DMS 273 (cell line): Measurements from ENCODE around the gene PGK2.
A peak's percentile ranks its signal among the peaks of the same experiment; 100 is the strongest.
"Not testable (repeated sequence)": the region's sequence is repeated elsewhere in the genome, so short reads cannot be mapped to it uniquely, and the experiment has no call there.

Source experiments
- DNase-seq: peaks from one replicate; lab custom pipeline; 2025; ENCODE audit not compliant: unreplicated experiment; lab: John Stamatoyannopoulos, UW

Gene PGK2

DNA sequence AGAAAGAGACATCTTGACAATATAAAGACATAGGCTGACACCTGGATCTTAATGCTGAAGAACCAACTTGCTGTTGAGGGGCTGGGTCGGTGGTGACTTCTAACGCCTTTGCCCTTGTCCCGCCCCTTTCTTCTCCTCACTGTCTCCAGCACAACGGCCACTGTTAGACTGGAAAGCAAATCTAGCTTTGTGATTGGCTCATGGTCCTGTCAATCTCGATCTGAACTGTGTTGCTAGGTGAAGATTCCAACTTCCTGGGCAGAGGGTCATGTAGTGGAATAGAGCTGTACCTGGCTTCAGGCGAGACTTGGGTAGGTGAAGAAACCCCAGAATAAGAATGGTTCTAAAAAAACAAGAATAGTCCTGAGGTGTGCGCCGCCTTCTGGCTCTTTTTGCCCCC lies at the start of gene PGK2:
PGK2 (minus strand) TSS at position 110 of the 400 bp plus-strand sequence; CDS start at position 12, 98 bp downstream.
- DNase-seq: peak; percentile 56

DNA sequence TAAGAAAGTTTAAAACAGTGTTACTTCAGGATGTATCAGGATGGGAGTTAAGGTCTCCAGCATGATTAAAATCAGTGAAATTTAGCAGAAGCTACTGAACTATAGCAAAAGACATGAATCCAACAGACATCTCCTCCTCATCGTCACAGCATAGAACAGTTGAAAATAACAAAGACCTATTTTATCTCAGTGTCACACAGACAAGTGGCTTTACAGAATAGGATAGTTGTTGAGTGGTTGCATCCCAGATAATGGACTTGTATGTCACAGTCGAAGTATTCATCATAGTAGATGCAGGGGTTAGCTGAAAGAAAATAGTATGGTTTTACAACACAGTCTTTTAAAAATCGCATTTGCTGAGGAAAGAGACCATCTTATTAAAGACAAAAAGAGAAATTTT lies 48.1 kb upstream of the PGK2 start:
- no peak for DNase-seq

DNA sequence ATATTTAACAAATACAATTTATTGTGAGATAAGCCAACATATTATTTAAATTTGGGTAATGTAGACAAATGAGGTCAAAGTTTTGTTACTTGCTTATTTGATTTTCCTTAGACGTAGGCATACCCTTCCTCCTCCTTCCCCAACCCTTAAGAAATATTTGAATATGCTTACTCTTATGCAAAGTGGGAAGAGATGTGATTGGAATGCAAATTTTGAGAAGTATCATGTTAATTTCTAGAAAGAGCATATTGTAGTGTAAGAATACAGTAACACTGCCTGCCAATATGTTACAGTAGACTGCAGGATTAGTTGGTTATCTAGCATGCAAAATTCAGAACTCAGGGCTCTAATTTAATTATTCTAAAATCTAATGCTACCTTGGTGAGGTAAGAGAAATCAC lies 46.3 kb upstream of the PGK2 start:
- no peak for DNase-seq

DNA sequence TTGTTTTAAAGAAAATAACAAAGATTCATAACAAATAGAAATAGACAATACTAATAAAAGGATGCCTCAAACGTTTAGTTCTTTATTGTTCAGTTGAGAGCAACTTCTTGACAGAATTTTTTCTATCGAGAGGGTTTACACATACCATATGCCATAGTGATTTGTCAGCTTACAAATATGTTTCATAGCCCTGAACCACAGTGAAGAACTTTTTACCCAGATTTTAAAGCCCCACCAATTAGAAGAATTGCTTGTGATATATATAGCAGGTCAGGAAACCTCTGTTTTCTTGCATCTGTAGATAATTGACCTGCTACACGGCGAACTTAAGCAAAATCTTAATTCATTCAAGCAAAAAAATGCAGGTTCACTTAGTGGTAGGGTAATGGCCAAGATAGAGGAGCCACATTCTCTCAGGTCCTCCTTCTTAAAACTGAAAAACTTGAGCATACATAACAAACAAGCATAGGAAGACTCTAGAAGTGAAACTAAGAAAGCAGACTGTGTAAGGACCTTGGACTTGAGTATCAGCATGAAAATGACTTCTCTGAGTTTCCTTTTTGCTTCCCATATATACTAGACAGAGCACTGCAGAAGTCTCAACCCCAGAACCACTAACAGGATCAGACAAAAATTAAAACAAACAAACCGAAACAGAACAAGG lies 39.8 kb upstream of the PGK2 start:
- DNase-seq: no peak

DNA sequence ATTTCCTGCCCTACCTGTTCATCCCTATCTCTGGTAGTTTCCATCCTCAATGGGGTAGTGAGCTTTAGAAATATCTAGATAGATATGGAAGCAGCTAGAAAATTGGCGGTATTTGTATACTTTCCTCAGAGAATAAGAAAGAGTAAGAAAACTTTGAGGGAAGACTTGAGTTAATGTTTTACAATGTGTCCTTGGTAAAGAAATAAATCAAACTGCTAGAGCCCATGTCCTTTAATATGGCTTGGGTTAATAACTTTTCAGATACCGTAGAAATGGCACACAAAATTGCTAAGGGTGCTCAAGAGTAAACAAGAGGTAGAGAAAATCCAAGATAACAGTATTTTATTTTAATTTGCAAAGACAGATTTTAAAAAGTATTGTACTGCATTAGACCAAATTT lies 28.1 kb upstream of the PGK2 start:
- no peak for DNase-seq

DNA sequence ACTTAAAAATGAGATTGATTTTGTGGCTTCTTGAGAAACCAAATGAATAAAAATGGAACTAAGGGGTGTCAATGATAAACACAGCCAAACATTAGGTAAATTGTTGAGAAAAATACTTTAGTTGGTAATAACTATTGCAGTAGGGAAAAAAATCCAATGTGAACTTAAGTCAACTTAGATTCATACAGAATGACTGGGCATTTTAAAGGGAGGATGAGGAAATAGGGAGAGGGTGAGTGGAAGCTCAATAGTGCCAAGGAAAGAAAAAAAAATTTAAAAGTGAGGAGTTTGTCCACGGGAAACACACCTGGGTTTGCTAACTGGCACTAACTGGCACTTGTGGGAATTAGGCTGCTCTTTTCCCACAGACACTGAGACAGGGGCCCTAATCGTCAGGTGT lies 26.2 kb upstream of the PGK2 start:
- no peak for DNase-seq

DNA sequence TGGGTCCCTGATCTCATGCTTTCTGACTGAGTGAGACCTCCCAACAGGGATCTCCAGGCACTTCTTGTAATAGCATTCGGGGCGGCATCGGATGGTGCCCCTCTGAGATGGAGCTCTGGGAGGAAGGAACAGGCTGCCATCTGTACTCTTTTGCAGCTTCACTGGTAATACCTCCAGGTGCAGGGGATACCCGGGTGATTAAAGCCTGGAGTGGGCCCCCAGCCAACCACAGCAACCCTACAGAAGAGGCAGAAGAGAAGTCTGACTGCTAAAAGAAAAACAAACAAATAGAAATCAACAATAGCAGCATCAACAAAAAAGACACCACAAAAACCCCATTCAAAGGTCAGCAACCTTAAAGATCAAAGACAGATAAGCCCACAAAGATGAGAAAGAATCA lies 19.1 kb upstream of the PGK2 start:
- no peak for DNase-seq

DNA sequence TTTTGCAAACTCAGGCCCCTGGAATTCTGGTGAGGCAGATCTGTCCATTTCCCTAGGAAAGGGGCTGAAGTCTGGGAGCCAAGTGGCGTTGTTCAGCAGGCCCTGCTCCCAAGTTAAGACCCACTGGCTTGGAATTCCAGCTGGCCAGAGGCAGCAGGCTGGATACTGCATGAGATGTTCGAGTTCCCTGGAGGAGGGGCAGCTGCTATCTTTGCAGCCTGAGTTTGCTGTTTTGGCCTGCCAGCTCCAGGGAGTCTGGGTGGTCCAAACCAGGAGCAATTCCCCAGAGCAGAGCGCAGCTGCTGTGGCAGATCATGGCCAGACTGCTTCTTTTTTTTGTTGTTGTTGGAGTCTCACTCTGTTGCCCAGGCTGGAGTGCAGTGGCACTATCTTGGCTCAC lies 18.2 kb upstream of the PGK2 start:
- DNase-seq: no peak

DNA sequence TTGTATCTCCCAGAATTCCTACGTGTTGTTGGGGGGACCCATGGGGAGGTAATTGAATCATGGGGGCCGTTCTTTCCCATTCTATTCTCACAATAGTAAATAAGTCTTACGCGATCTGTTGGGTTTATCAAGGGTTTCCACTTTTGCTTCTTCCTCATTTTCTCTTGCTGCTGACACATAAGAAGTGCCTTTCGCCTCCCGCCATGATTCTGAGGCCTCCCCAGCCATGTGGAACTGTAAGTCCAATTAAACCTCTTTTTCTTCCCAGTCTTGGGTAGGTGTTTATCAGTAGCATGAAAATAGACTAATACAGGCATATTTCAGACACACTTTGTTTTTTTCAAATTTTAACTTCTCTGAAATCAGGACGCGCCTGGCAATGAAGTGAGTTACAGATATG lies 14.4 kb upstream of the PGK2 start:
- no peak for DNase-seq

DNA sequence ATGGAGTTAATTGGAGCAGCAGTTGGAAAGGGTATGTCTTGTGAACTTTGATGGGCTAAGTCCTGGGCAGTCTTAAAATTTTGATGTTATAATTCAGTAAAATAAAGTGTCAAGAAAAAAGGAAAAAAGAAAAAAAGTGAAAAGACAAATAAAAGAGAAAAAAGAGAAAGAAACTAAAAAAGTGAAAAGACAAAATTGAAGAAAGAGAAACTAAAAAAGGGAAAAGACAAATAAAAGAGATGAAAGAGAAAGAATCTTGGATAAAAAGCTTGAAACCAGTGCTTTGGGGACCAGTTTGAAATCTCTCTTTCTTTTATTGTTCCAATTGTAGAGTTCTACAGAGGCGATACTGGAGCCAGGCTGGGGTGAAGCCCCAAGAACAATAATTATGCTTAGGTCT lies 12.0 kb upstream of the PGK2 start:
- DNase-seq: no peak

DNA sequence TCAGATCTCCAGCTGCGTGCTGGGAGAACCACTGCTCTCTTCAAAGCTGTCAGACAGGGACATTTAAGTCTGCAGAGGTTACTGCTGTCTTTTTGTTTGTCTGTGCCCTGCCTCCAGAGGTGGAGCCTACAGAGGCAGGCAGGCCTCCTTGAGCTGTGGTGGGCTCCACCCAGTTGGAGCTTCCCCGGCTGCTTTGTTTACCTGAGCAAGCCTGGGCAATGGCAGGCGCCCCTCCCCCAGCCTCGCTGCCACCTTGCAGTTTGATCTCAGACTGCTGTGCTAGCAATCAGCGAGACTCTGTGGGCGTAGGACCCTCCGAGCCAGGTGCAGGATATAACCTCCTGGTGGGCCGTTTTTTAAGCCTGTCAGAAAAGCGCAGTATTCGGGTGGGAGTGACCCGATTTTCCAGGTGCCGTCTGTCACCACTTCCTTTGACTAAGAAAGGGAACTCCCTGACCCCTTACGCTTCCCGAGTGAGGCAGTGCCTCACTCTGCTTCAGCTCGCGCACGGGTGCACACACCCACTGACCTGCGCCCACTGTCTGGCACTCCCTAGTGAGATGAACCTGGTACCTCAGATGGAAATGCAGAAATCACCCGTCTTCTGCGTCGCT lies 9.9 kb upstream of the PGK2 start:
- not testable (repeated sequence) for DNase-seq

DNA sequence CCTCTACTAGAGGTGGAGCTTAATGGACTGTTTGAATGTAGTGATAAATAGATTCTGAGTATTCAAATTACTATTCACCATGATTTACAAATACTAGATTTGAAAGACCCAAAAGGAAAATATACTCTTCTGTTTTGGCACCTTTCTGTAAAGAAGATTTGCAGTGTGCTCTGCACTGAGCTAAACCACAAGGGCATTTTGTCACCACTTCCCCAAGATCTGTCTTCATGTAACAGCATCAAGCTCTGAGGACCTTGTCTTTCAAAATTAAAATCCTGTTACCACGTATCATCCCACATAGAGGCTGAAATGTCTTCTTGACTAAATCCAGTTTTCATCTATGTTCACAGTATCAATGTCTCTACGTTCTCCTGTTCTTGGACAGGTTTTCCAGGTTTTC lies 3.3 kb upstream of the PGK2 start:
- no peak for DNase-seq

DNA sequence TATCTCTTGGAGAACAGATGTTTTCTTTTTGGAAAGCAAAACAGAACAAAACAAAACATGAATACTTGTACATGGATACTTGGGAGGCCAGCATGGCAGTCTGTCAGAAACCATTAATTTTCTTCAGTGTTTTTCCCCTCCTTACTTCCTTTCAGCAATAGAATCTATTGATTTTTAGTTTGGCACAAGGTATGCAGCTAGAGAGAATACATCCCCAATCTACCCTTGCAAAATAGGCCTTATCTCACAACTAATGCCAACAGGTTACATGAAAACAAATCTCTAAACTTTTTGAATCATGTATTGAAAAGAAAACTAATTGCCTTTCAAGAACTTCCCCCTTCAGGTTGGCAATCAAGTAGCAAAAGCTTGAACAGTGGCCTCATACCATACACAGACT lies 2.8 kb downstream of the PGK2 start:
- DNase-seq: no peak

DNA sequence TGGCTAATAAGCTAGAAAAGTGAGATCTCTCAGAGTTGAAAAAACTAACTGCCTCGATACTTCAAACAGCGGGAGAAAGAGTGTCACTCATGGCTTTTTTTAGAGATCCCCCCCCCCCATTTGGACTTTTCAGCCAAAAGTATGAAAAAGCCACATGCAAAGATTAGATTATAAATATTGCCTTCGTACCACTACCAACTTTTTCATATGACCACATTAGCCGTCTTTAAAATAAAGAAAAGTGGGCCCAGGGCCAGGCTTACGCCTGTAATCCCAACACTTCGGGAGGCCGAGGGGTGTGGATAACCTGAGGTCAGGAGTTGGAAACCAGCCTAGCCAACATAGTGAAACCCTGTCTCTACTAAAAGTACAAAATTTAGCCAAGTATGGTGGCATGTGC lies 4.4 kb downstream of the PGK2 start:
- no peak for DNase-seq

DNA sequence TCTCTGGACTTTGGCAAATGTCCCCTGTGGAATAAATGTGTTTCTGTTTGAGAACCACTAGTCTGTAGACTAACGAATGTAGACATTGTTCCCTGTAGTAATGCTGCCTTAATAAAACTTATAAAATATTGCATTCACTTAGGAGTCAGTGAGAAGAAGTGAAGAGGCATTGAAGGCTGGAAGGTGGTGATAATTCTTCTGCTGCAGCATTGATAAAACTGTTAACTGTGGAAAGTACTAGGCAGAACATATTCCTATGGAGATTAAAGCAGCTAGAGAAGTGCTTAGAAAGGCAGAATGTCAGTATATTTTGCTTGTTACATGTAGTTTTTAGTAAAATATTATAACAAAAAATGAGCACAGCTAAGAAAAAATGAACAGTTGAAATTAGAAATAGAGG lies 4.8 kb downstream of the PGK2 start:
- no peak for DNase-seq

DNA sequence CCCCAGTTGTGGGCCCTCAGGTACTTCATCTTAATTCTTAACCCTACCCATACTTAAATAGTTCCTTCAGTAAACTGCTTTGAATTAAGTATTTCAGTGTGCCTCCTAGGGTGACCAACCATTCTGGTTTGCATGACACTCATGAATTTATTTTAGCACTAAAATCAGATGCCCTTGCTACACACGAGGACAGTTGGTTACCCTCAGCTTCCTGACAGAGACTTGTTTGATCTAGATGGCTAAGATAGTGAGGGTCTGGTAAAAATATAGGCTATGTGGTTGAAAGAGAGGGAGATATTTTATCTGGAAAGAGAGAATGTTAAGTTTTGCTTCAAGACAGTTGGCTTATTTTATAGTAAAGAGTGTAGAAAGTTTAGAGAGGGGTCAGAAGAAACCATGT lies 10.6 kb downstream of the PGK2 start:
- DNase-seq: no peak

DNA sequence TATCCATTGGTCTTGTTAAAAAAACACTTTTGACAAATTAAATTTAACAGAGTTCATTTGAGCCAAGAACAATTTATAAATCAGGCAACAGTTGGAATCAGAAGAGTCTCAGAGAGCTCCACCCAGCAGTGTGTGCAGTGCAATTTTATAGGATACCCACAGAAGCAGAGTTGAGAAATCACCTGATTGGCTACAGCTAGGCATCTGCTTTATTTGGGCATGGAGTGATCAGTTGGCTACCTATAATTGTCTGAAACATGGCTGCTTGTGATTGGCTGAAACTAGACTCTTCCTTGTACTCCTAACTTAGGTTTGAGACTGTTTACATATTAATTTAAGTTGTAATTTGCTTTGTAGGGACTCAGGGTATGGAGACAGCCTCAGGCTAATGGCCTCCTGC lies 12.0 kb downstream of the PGK2 start:
- DNase-seq: no peak

DNA sequence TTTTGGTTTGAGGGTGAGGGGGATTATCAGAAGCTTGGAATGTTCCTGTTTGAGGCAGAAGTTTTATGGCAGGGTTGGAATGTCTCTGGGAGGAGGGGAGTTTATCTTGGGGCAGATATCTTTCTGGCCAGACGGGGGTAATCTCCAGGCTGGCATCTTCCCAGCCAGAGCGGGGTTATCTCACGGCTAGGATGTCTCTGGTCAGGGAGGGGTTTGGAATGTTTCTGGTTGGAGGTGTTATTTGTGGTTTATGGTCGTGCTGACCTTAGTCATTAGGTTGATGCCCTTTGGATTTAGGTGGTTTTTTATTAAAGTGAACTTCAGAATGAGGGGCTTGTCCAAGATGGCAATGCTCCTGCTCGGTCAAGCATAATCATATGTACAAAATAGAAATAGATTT lies 14.8 kb downstream of the PGK2 start:
- no peak for DNase-seq

DNA sequence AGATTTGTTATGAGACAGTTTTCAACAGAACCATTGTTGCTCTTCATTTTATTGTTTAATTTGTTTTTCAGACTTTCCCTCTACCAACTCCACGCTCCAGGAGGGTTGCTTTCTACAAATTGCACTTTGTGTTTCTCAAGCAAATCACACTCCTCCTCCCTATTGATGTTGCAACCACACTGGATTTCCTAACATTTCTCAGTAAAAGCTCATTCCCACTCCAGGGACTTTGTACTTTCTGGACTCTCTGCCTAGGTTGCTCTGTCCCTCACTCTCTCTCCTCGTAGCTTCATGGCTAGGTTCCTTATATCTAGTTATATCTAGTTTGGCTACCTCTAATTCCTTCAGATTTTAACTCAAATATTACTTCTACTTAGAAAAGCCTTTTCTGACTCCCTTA lies 20.3 kb downstream of the PGK2 start:
- no peak for DNase-seq

DNA sequence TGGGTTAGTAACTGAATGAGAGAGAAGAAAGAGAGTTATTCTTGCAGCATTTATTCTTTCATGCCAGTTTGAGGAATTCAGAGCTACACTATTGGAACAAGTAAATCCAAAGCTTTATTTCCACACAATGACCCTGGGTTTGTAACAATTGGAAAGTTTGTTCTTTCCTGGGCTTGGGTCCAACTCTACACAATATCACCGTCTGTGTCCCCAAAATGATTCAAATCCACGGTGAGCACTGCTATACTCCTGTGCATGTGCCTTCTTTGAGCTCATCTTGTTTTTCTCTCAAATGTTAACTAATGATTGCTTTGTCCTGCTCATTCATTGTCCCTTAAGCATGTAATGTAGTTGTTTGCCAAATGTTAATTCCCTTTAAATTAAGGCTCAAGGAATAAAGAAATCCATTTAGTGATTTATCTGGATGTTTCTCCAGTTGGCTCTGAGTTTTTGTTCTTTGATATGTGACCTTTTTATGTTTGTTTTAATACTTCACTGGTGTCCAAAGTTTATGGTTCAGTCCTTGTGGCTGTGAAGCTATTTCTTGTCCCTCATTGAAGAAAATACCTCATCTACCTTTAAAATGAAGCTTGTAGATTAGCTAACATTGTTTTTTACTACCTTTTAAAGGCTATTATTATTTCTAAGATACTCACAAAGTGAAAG lies 22.4 kb downstream of the PGK2 start:
- no peak for DNase-seq

DNA sequence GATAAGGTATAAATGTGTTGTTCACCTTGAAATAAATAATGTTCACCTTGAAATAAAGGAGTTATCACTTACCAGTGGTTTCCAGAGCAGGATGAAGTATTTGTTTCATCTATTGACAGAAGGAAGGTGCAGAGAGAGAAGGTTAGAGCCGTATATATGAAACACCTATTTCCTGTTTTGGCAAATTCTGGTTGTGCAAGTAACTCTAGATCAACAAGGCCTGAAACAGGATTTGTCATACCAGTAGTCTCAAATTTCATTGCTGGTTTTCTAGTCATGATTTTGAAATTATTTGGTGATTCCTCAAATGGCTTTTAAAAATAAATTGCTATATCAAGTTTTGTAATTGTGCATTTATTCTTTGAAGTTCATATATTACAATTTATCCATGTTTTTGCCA lies 42.8 kb downstream of the PGK2 start, which contains the start of gene CRISP3:
CRISP3 (minus strand) TSS at position 130 of the 400 bp plus-strand sequence; CDS start at position 109, 21 bp downstream.
- no peak for DNase-seq

DNA sequence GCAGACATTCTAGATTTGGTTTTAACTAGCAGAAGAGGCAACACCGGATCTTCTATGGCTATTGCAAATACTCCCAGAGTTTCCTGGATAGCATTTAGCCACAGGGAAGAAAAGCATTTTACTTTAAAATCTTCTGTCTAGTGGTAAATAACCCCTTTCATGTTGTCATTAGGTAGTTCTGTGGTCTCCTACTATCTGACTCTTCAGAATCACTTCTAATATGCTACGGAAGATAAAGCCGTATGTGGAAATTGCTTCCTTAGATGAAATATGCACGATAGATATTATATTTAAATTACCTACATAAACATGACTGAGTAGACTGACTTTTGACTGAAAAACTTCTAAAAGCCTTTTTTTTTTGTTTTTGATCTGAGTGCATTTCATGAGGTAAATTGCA lies 43.7 kb downstream of the PGK2 start:
- DNase-seq: no peak

DNA sequence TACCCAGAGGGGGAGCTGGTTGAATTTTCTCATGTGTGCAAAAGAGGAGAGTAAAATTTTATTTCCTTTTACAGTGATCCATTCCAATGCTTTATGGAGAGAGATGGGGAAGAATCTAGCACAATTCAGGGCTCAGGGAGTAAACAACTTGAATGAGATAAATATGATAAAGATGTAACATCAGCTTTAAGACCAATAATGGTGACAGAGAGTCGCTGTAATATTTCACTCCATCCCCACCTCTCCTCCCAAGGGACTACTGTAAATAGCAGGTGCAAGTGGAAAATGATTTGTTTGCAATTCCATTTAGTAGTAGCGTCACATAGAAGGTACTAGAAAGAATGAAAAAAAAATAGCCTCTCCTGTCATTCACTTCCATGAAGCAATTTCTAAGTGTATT lies 47.7 kb downstream of the PGK2 start:
- DNase-seq: no peak
